Esophagus squamous epithelium (tissue), 4 donors: ENCODE results near the gene GPR62.

ENCODE experiments used
- POLR2A ChIP-seq, 4 donors: fragments of 450-650 bp; IDR thresholded peaks; one replicate each; pipeline ENCODE4 v1.6.1; 2017; ENCODE audit warnings: antibody characterized with exemption in 4 of 4, mild to moderate bottlenecking in 4 of 4, moderate library complexity in 3 of 4
- TF ChIP-seq, protein P1 (sequence below), 6 experiments: fragments of 450-650 bp in 4 of 6; fragments of 200-600 bp in 2 of 6; sonication (generic) in 2 of 6; IDR thresholded peaks; one replicate each; pipeline ENCODE4 v1.5.1; 2016 to 2019; ENCODE audit warnings: antibody characterized with exemption in 6 of 6, mild to moderate bottlenecking in 4 of 6, moderate library complexity in 4 of 6

DNA sequence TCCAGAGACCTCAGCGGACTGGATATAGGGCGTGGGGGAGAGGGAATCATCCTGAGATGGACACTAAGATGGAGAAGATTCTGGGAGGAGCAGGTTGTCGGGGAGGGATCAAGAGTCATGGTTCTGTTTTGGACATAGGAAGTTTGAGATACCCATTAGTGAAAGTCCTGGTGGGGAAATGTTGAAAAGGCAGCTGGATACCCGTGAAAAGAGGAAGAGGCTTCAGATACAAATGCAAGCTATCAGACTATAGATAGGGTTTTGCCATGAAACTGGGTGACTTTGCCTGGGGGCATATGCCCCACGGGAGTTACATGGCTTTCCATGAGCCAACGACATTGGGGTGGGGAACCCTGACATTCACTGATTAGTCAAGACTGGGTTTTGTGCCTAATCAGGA, 1.1 kb upstream of the GPR62 start:
- TF ChIP-seq, protein P1, sequence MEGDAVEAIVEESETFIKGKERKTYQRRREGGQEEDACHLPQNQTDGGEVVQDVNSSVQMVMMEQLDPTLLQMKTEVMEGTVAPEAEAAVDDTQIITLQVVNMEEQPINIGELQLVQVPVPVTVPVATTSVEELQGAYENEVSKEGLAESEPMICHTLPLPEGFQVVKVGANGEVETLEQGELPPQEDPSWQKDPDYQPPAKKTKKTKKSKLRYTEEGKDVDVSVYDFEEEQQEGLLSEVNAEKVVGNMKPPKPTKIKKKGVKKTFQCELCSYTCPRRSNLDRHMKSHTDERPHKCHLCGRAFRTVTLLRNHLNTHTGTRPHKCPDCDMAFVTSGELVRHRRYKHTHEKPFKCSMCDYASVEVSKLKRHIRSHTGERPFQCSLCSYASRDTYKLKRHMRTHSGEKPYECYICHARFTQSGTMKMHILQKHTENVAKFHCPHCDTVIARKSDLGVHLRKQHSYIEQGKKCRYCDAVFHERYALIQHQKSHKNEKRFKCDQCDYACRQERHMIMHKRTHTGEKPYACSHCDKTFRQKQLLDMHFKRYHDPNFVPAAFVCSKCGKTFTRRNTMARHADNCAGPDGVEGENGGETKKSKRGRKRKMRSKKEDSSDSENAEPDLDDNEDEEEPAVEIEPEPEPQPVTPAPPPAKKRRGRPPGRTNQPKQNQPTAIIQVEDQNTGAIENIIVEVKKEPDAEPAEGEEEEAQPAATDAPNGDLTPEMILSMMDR (IDR thresholded peaks at IDR 0.05) = no peak
- TF ChIP-seq POLR2A (IDR thresholded peaks at IDR 0.05) = no peak
